SKM-1 (cell line): ENCODE data around the gene FFAR3.

Source experiments
- DNase-seq: peaks from one replicate; lab custom pipeline; 2025; ENCODE audit not compliant: unreplicated experiment; lab: John Stamatoyannopoulos, UW

FFAR3 gene

DNA sequence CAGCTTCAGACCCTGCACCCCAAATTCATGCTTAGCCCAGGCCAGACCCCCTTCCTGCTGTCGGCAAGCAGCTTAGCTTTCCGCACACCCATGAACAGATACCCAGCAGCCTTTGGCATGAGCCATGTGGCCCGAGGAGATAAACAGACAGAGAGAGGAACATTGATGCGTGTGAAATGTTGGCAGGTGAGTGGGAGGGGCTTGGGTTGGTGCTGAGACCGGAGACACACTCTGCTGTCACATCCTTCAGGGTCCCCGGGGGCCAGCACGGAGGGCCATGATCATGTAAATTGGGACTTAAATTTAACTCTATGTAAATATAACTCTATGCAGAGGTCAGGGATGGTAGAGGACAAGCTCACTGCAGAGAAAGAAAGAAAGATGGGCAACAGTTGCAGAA, 27.8 kb upstream of the FFAR3 start:
- DNase-seq, result no peak

DNA sequence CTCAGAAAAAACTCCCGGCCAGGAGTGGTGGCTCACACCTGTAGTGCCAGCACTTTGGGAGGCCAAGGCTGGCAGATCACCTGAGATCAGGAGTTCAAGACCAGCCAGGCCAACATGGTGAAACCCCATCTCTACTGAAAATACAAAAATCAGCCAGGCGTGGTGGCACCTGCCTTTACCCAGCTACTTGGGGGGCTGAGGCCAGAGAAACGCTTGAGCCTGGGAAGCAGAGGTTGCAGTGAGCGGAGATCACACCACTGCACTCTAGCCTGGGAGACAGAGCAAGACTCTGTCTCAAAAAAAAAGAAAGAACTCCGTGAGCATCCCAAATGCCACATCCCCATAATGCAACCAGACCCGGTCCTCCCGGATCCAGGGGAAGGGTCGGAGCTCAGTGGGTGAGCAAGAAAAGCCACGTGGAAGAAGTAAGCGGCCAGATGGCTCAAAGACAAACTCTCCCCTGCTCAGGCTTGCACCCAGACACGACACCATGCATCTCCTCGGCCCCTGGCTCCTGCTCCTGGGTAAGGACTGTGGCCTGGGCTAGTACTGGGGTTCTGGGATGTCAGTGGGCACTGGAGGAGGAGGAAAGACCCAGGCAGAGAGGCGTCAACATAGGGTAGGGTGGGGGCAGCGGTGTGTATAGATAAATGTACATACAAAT, 26.6 kb upstream of the FFAR3 start:
- no peak for DNase-seq

DNA sequence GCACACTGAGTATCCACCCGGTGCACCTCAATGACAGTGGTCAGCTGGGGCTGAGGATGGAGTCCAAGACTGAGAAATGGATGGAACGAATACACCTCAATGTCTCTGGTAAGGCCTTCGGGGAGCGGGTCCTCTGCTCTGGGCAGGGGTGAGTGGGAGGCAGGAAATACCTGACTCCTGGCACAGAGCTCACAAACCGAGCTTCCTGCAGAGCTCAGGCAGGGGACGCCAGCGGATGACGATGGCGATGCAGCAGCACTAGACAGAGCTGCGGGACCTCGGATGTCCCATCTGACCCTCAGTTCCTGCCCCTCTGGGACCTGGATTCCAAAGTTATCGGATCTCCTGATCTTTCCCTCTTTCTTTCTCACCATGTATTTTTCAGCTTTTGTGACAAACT, 25.4 kb upstream of the FFAR3 start:
- no peak for DNase-seq

DNA sequence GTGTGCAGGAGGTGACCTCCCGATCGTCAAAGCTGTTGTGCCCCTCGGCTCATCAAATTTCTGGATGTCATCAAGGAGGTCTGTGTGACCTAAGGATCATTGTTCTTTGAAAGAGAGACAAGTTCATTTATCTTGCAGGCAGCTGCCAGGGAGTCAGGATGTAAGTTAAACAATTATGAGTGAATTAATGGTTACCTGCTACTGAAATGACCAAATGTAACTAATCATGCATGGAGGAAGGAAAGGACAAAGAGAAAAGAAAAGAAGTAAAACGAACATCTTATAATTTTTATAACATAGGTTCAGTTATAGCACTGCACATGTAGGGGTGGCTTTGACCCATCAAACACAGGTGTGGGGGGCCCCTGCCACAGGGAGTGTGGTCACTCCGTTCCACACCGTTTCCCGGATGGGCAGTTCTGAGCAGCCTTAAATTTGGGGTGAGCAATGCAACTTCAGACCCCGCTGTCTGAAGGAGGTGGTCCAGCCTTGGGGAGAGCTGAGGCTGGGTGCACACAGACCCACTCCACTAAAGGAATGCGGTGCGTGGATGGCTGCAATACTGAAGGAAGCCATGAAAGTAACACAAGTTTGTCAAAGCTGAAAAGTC, 24.0 kb upstream of the FFAR3 start:
- no peak for DNase-seq

DNA sequence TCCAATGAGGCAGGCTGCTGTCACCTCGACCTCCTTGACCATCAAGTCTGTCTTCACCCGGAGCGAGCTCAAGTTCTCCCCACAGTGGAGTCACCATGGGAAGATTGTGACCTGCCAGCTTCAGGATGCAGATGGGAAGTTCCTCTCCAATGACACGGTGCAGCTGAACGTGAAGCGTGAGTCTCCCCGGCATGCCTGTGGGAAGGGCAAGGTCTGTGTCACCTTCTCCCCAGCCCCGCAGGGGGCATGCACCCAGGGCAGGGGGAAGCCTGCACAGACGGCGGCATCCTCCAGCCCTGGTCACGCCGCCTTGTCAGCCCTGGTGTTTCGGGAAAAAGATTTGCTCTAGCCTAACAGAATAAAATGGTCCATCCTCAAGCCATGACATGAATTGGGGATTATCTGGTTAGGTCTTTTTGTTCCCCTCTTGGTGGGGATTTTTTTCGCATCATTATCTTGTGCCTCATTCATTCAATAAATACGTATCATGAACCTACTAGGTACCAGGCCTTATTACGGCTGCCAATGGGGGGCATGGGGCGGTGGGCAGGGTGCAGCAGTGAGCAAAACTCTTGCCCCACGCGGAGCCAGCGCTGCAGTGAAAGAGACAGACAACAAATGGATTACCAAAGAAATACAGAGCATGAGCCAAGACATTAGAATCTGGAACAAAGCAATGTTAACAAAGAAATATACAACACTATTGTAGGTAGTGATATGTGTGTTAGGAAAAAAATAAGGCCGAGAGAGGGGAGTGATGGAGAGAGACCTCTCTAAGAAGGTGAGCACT, 21.9 kb upstream of the FFAR3 start:
- DNase-seq, result no peak

DNA sequence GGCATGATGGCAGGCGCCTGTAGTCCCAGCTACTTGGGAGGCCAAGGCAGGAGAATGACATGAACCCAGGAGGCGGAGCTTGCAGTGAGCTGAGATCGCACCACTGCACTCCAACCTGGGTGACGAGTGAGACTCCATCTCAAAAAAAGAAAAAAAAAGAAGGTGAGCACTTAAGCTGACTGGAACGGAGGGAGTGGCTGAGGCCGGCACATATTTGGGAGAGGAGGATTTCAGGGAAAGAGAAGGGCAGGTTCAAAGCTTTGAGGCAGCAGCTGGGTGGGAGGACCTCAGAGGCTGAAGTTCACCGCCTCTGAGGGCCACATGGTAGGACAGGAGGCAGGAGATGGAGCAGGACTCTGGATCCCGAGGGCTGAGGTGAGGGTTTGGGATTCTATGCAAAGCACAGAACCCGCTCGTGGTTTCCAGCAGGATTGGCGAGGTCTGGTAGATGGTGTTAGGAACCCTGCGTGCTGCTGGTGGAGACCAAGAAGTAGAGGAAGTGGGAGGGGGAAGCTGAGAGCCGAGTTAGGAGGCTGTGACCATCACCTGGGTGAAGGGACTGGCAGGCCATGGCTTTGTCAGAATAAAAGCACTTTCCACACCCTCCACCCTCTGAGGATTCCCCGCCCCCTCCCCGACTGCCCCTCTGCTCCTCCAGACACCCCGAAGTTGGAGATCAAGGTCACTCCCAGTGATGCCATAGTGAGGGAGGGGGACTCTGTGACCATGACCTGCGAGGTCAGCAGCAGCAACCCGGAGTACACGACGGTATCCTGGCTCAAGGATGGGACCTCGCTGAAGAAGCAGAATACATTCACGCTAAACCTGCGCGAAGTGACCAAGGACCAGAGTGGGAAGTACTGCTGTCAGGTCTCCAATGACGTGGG, 20.9 kb upstream of the FFAR3 start:
- no peak for DNase-seq

DNA sequence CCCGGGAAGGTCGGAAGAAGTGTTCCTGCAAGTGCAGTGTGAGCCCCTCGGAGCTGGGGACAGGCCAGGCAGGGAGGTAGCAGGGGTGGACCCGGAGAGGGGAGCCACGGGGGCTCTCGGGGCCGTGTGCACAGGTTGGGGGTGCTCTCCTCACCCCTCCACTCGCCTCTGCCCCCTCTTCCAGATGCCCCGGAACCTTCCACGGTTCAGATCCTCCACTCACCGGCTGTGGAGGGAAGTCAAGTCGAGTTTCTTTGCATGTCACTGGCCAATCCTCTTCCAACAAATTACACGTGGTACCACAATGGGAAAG, 20.3 kb upstream of the FFAR3 start:
- no peak for DNase-seq

DNA sequence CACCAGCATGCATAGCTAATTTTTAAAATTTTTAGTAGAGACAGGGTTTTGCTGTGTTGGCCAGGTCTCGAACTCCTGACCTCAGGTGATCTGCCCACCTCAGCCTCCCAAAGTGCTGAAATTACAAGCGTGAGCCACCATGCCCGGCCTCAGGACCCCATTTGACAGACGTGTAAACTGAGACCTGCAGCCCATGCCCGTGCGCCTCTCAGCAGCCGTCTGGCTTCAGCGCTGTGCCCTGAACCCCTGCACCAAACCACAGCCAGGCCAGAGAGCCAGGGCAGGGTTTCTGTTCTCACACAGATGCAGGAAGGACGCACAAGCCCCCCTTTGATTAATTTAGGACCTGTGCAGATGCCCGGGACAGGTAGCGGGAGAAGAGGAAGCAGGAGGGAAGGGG, 17.8 kb upstream of the FFAR3 start:
- no peak for DNase-seq

DNA sequence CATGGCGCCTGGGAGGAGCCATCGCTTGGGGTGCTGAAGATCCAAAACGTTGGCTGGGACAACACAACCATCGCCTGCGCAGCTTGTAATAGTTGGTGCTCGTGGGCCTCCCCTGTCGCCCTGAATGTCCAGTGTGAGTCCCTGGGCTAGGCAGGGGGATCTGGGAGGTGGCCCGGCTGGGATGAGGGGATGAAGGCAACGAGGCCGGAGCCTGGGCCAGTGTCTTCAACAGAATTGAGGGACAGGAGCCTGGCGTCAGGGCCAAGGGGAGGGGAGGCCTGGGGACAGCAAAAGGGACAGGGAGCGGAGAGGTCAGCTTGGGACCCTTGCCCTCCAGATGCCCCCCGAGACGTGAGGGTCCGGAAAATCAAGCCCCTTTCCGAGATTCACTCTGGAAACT, 17.3 kb upstream of the FFAR3 start:
- no peak for DNase-seq

DNA sequence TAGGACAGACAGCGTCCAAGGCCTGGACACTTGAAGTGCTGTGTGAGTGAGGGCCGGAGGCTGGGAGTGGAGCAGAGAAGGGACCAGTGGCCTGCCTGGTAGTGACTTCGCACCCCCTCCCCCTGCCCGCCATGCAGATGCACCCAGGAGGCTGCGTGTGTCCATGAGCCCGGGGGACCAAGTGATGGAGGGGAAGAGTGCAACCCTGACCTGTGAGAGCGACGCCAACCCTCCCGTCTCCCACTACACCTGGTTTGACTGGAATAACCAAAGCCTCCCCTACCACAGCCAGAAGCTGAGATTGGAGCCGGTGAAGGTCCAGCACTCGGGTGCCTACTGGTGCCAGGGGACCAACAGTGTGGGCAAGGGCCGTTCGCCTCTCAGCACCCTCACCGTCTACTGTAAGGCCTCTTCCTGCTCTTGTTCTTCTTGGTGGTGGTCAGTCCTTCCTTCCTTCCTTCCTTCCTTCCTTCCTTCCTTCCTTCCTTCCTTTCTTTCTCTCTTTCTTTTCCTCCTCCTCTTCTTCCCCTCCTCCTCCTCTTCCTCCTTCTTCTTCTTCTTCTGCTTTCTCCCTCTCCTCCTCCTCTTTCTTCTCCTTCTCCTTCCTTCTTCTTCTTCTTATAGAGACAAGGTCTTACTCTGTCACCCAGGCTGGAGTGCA, 16.6 kb upstream of the FFAR3 start:
- no peak for DNase-seq

DNA sequence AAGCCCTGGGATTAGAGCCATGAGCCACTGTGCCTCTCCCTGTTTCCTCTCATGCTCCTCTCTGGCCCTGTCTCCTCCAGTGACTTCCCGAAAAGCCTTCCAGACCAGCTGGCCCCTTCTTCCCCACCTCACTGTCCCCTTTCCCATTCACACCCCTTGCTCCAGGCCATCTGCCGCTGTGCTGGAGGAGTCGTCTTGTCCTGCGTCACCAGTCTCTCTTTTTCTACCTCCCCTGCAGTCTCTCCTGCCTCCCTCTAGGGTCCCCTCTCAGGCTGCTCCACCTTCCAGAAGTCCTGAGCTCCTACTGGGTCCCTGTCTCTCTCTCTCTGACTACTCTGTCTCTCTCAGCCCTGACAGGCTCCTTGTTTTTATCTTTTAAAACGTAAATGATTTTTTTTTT, 15.8 kb upstream of the FFAR3 start:
- DNase-seq, result no peak

DNA sequence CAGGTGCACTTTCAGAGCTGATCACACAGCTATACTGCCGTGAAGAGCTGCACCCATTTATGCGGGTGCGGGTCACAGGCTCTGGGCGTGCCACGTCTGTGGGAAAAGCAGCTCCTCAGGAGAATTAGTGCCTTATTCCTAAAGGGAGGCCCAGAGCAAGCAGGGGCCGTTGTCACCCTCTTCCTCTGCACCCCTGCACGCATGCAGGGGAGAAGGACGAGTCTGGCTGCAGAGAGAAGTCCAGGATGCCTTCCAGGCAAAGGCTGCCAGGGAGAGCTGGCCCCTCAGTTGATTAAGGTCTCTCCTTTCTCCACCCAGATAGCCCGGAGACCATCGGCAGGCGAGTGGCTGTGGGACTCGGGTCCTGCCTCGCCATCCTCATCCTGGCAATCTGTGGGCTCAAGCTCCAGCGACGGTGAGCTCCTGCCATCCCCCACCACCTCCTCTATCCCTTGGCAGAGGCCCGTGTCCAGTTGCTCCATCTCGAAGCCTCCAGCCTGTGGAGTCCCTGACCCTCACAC, 13.7 kb upstream of the FFAR3 start:
- DNase-seq, result no peak

DNA sequence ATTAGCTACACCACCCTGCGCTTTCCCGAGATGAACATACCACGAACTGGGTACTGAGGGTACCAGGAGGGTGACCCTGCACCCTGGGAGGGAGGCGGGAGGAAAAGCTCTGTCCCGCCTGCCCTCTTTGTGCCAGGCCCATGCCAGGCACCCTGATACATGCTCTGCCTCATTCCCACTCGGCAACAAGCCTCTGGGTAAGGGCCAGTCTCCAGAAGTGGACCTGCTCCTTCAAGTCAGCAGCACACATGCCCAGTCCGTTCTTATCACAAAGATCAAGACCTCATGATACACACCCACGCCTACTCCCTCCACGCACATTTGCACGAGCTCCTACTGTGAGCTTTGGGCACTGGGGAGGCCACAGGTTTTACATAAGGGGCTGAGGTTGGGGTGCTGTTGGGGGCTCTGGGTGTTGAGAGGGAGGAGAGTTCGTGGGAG, 12.6 kb upstream of the FFAR3 start:
- DNase-seq, result no peak

DNA sequence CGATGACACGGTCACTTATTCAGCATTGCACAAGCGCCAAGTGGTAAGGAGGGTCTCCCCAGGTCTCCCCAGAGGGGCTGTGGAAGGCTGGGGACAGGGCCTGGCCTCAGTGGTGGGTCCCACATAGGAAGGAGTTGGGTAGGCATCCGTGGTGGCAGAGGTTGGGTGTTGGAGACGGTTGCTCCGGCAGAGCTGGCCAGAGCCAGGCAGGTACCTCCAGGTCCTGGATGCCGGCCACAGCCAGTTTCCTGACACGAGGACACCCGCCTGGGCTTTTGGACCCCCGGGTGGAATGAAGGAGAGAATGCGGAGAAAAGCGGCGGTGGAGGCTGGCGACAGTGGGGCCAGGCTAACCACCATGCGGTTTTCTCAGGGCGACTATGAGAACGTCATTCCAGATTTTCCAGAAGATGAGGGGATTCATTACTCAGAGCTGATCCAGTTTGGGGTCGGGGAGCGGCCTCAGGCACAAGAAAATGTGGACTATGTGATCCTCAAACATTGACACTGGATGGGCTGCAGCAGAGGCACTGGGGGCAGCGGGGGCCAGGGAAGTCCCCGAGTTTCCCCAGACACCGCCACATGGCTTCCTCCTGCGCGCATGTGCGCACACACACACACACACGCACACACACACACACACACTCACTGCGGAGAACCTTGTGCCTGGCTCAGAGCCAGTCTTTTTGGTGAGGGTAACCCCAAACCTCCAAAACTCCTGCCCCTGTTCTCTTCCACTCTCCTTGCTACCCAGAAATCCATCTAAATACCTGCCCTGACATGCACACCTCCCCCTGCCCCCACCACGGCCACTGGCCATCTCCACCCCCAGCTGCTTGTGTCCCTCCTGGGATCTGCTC, 11.8 kb upstream of the FFAR3 start:
- no peak for DNase-seq

DNA sequence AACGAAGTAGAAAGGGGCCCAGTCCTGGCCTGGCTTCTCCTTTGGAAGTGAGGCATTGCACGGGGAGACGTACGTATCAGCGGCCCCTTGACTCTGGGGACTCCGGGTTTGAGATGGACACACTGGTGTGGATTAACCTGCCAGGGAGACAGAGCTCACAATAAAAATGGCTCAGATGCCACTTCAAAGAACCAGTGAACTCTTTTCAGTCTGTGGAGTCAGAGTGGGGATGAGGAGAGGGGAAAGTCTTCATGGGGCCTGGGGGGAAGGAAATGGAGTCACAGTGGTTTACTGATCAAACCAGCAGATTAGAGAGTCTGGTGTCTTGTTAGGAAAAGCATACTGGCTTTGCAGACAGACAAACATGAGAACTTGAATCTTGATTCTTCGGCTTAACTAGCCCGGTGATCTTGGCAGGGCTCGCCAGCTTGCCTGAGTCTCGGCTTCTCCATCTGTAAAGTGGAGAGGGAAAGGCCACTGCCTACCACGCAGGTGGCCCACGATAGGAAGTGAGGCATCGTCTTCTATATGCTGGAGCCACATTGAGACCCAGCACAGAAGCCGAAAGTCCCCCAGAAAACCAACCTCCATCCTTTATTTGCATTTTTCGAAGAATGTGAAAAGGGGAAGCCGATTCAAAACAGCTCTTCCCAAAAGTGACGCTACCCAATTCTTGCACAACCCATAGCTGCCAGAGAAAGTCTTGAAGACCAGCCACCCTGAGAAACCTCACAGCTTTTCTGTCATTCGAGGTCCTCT, 10.9 kb upstream of the FFAR3 start, which contains the start of gene FFAR1:
FFAR1 (plus strand) TSS at position 732 of the 759 bp plus-strand sequence. CDS start 3,650 bp downstream, outside the sequence.
- DNase-seq, result peak; percentile 80

DNA sequence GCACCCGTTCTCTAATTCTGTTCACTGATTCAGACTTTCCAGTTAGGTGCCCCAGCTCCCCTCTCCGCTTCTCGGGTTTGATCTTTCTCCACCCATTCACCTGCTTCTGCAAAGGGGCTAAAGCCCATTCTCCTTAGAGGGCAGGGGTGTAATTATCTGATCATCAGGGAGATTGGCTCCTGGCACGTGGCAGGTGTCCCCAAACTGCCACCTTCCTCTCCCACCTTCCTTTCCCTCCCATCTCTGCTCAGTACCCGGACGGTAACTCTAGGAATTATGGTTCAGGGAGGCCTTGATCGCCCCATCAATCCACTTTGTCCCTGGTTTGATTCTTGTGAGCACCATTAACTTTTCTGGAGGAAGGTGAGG, 10.3 kb upstream of the FFAR3 start:
- DNase-seq, result no peak

DNA sequence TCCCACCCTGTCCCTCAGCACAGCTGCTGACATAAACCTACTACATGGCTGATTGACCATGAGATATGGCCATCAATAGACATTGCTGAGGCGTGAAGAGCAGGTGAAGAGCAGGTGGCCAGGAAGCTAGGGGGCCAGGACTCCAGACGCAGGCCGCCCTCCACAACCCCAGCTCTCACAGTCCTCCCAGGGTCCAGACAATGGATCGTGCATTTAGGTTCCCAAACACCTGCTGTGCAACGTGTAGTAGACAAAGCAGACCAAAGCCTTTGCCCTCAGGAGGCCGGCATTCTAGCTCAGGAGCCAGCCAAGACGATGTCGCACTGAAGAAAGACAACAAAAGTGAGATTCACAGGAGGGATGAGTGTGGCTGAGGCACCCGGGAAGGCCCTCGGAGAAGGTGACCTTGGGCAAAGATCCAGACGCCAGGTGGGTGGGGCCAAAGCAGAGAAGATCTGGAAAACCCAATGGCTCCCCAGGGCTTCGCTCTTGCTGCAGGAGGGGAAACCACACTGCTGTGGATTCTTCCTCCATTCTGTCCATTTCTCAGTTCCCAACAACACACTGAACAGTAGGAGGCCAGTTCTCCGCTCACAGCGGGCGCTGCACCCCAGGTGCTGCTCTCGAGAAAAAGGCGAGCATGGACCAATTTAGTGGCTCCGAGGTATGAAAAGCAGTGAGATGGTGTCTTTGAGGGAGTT, 9.2 kb upstream of the FFAR3 start:
- DNase-seq, result no peak
